ENCODE results near the gene HSF5.

DNA sequence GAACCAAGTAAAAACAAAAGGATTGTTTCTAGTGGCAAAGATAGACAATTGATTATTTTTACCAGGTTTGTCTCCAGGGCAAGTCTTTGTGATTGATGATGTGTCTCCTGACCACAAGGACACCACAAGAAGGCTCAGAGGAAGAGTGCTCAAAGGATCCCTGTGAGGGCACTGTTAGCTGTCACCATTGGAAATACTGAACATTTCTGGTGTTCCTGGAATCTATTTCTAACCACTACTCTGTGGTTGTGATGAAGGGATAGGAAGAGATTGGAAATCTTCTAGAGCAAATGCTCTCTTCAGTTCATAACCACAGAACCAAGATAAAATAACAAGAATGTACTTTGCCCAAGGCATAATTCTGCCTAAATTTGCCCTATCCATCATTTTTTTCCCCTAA, 86.2 kb downstream of the HSF5 start:
- TF ChIP-seq, protein P1, sequence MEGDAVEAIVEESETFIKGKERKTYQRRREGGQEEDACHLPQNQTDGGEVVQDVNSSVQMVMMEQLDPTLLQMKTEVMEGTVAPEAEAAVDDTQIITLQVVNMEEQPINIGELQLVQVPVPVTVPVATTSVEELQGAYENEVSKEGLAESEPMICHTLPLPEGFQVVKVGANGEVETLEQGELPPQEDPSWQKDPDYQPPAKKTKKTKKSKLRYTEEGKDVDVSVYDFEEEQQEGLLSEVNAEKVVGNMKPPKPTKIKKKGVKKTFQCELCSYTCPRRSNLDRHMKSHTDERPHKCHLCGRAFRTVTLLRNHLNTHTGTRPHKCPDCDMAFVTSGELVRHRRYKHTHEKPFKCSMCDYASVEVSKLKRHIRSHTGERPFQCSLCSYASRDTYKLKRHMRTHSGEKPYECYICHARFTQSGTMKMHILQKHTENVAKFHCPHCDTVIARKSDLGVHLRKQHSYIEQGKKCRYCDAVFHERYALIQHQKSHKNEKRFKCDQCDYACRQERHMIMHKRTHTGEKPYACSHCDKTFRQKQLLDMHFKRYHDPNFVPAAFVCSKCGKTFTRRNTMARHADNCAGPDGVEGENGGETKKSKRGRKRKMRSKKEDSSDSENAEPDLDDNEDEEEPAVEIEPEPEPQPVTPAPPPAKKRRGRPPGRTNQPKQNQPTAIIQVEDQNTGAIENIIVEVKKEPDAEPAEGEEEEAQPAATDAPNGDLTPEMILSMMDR (IDR thresholded peaks at IDR 0.05) = no peak
- TF ChIP-seq POLR2AphosphoS5 (IDR thresholded peaks at IDR 0.05) (no peak), EP300 (IDR thresholded peaks at IDR 0.05) (no peak)
